Measurements from ENCODE around the gene MYO1F. TPM values are rescaled to one million over a fixed set of nuclear protein-coding genes. Genes with fewer than 3 reads are reported as not detected.

MYO1F gene
- total and polyA plus RNA-seq, 10 of the 15 experiments (the other 5 are each of a cell fraction or from before 2014, with no cell fraction given), result 3.5 to 49.4 (median 31.3) TPM

DNA sequence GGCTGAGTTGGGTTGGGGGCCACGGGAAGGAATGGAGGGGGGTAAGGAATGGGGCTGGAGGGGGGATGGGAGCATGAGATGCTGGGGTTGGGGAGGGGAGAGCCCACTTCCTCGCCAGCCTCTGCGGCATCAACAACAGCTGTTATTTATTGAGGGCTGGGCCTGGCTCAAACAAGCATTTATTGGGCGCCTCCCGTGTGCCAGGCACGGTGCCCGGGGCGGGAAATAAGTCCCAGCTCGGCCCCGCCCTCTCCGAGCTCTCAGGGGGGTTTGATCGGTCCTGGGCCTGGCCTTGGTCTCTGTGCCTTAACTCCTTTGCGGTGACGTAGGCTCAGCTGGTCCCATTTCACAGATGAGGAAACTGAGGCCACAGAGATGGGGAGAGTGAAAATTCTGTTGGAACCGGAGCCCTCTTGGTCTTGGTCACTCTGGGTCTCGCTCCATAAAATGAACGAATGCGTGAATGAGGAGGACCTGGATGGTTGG lies 34.2 kb upstream of the MYO1F start:
- ChIA-PET RAD21 (ENCODE audit: unreplicated experiment) (no interaction called here), POLR2A (no interaction called here), CTCF (interaction anchor here (1.4 kb wide), 1 partner anchor 25 kb away, joined by 3 read pairs; no protein-coding TSS in a partner anchor), SMC1A (ENCODE audit: uncharacterized antibody, unreplicated experiment) (no interaction called here)
- 37% methylated on average over 15 of the region's 18 CpGs for WGBS (ENCODE audit: insufficient coverage, insufficient replicate concordance, low lambda C conversion rate, missing lambda C conversion rate)
- Histone ChIP-seq H3K27ac (ENCODE audit: control insufficient read depth, insufficient read depth) (no peak overlapping the region), H2AFZ (ENCODE audit: control insufficient read depth, low read depth, low read length) (no peak overlapping the region), H3K27me3 (replicated peaks in 1 of 2; ENCODE audit: control insufficient read depth in 2 of 2, insufficient read depth in 2 of 2, low read length in 1 of 2) (no peaks in the 10 kb centered on the region; a peak in 2 of 4 replicates), H3K4me3 (no peak overlapping the region), H3K9ac (ENCODE audit: control insufficient read depth, insufficient read depth, low read length) (no peak overlapping the region), H3K4me2 (ENCODE audit: control insufficient read depth, insufficient read depth) (no peak overlapping the region), H3K9me3 (replicated peaks; ENCODE audit: control insufficient read depth, insufficient read depth, low read length) (no peaks in the 10 kb centered on the region; the same call in 2 of the 3 replicates), H3K4me1 (ENCODE audit: control insufficient read depth, insufficient read depth, low read length) (no peaks in the 10 kb centered on the region), H3K36me3 (ENCODE audit: control insufficient read depth in 2 of 2, insufficient read depth in 2 of 2, low read length in 1 of 2) (no peaks in the 10 kb centered on the region), H4K20me1 (ENCODE audit: control insufficient read depth, insufficient read depth) (no peaks in the 10 kb centered on the region), H3K79me2 (ENCODE audit: control insufficient read depth, insufficient read depth, low read length) (no peaks in the 10 kb centered on the region)
- in situ Hi-C loops (cut with MboI) (no loop called here), intact Hi-C loops (cut with micrococcal nuclease; ENCODE audit: unreplicated experiment) (no loop called here)
- TF ChIP-seq HDAC6 (IDR thresholded peaks at IDR 0.05; ENCODE audit: unreplicated experiment), result no peak
- TF ChIP-seq, protein P1, sequence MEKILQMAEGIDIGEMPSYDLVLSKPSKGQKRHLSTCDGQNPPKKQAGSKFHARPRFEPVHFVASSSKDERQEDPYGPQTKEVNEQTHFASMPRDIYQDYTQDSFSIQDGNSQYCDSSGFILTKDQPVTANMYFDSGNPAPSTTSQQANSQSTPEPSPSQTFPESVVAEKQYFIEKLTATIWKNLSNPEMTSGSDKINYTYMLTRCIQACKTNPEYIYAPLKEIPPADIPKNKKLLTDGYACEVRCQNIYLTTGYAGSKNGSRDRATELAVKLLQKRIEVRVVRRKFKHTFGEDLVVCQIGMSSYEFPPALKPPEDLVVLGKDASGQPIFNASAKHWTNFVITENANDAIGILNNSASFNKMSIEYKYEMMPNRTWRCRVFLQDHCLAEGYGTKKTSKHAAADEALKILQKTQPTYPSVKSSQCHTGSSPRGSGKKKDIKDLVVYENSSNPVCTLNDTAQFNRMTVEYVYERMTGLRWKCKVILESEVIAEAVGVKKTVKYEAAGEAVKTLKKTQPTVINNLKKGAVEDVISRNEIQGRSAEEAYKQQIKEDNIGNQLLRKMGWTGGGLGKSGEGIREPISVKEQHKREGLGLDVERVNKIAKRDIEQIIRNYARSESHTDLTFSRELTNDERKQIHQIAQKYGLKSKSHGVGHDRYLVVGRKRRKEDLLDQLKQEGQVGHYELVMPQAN (conservative IDR thresholded peaks at IDR 0.05), result no peak
- DNase-seq (ENCODE audit: low read depth, low spot score), result no peak
- BruUV-seq (replicated peaks), result no TSS peak
- ATAC-seq, result no peak
- no peak for FAIRE-seq

DNA sequence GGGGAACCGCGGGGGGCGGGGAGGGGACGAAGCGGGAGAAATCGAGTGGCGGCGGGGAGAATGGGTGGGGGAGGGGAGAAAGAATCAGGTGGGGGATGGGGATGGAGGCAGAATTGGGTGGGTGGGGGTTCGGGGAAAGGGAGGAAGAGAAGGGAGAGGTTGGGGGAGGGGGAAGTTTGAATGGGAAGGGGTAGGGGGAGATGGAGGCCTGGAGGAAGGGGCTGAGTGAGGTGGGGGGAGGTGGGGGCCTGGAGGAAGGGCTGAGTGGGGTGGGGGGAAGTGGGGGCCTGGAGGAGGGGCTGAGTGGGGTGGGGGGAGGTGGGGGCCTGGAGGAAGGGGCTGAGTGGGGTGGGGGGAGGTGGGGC lies 33.7 kb upstream of the MYO1F start:
- H3K27ac ChIP-seq (ENCODE audit: control insufficient read depth, insufficient read depth), result no peak overlapping the region
- CTCF ChIA-PET, result no interaction called here
- ATAC-seq (no peak), DNase-seq (ENCODE audit: low read depth, low spot score) (no peak), FAIRE-seq (no peak)
- H3K4me2 ChIP-seq (ENCODE audit: control insufficient read depth, insufficient read depth), result no peak overlapping the region
- in situ Hi-C loops (cut with MboI), result no loop called here
- no CpG with 5 or more reads among the region's 9 CpGs for WGBS (ENCODE audit: insufficient coverage, insufficient replicate concordance, low lambda C conversion rate, missing lambda C conversion rate)
- POLR2A ChIA-PET, result no interaction called here
- H4K20me1 ChIP-seq (ENCODE audit: control insufficient read depth, insufficient read depth), result no peaks in the 10 kb centered on the region
- H3K4me1 ChIP-seq (ENCODE audit: control insufficient read depth, insufficient read depth, low read length), result no peaks in the 10 kb centered on the region
- BruUV-seq (replicated peaks), result no TSS peak
- no peaks in the 10 kb centered on the region; a peak in 2 of 4 replicates for H3K27me3 ChIP-seq (replicated peaks in 1 of 2; ENCODE audit: control insufficient read depth in 2 of 2, insufficient read depth in 2 of 2, low read length in 1 of 2)
- no peaks in the 10 kb centered on the region; the same call in 2 of the 3 replicates for H3K9me3 ChIP-seq (replicated peaks; ENCODE audit: control insufficient read depth, insufficient read depth, low read length)
- no peak overlapping the region for H2AFZ ChIP-seq (ENCODE audit: control insufficient read depth, low read depth, low read length)
- H3K9ac ChIP-seq (ENCODE audit: control insufficient read depth, insufficient read depth, low read length), result no peak overlapping the region
- intact Hi-C loops (cut with micrococcal nuclease; ENCODE audit: unreplicated experiment), result no loop called here
- RAD21 ChIA-PET (ENCODE audit: unreplicated experiment), result no interaction called here
- H3K79me2 ChIP-seq (ENCODE audit: control insufficient read depth, insufficient read depth, low read length), result no peaks in the 10 kb centered on the region
- H3K4me3 ChIP-seq, result no peak overlapping the region
- no peaks in the 10 kb centered on the region for H3K36me3 ChIP-seq (ENCODE audit: control insufficient read depth in 2 of 2, insufficient read depth in 2 of 2, low read length in 1 of 2)
- SMC1A ChIA-PET (ENCODE audit: uncharacterized antibody, unreplicated experiment), result no interaction called here
- TF ChIP-seq SPI1 (IDR thresholded peaks at IDR 0.05; ENCODE audit: borderline replicate concordance, insufficient read depth, low read depth, low read length), result no peak
- no peak for TF ChIP-seq EGR1 (IDR thresholded peaks at IDR 0.05; ENCODE audit: borderline replicate concordance in 1 of 2, low read depth in 2 of 2, low read length in 2 of 2)
- no peak for TF ChIP-seq POLR2AphosphoS5 (IDR thresholded peaks at IDR 0.05; ENCODE audit: low read length)
- no peak for TF ChIP-seq SREBF1 (IDR thresholded peaks at IDR 0.05; ENCODE audit: low read length)
- no peak for TF ChIP-seq MXI1 (IDR thresholded peaks at IDR 0.05; ENCODE audit: low read depth, low read length)
- no peak for TF ChIP-seq NBN (IDR thresholded peaks at IDR 0.05)
- TF ChIP-seq, protein P2, sequence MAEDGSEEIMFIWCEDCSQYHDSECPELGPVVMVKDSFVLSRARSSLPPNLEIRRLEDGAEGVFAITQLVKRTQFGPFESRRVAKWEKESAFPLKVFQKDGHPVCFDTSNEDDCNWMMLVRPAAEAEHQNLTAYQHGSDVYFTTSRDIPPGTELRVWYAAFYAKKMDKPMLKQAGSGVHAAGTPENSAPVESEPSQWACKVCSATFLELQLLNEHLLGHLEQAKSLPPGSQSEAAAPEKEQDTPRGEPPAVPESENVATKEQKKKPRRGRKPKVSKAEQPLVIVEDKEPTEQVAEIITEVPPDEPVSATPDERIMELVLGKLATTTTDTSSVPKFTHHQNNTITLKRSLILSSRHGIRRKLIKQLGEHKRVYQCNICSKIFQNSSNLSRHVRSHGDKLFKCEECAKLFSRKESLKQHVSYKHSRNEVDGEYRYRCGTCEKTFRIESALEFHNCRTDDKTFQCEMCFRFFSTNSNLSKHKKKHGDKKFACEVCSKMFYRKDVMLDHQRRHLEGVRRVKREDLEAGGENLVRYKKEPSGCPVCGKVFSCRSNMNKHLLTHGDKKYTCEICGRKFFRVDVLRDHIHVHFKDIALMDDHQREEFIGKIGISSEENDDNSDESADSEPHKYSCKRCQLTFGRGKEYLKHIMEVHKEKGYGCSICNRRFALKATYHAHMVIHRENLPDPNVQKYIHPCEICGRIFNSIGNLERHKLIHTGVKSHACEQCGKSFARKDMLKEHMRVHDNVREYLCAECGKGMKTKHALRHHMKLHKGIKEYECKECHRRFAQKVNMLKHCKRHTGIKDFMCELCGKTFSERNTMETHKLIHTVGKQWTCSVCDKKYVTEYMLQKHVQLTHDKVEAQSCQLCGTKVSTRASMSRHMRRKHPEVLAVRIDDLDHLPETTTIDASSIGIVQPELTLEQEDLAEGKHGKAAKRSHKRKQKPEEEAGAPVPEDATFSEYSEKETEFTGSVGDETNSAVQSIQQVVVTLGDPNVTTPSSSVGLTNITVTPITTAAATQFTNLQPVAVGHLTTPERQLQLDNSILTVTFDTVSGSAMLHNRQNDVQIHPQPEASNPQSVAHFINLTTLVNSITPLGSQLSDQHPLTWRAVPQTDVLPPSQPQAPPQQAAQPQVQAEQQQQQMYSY (CRISPR knock-in tag; IDR thresholded peaks at IDR 0.05), result no peak
- TF ChIP-seq HDGF (IDR thresholded peaks at IDR 0.05), result no peak
- TF ChIP-seq TCF7 (IDR thresholded peaks at IDR 0.05; ENCODE audit: borderline replicate concordance), result no peak
- TF ChIP-seq EP300 (IDR thresholded peaks at IDR 0.05; ENCODE audit: borderline replicate concordance in 1 of 2, control insufficient read depth in 1 of 2, low read depth in 2 of 2, low read length in 2 of 2), result no peak
